Mesendoderm (in vitro differentiated cells): ENCODE results near the gene XXYLT1.

Experiments used
- DNase-seq: peaks from one replicate; pipeline ENCODE4 v3.0.0; 2013
- H2AK5ac ChIP-seq: 2 replicates; pipeline ENCODE4 v1.6.1; 2013; ENCODE audit warnings: low read length, inconsistent platforms
- H2BK120ac ChIP-seq: 2 replicates; pipeline ENCODE4 v1.6.1; 2013; ENCODE audit warnings: low read depth, mild to moderate bottlenecking, low read length, moderate library complexity, mixed read lengths
- H2BK15ac ChIP-seq: replicated peaks from 2 replicates; pipeline ENCODE4 v1.6.1; 2013; ENCODE audit warnings: low read depth, mild to moderate bottlenecking, moderate library complexity
- H2BK5ac ChIP-seq: 2 replicates; pipeline ENCODE4 v1.6.1; 2013; ENCODE audit warnings: low read length, inconsistent platforms
- H3K18ac ChIP-seq: 2 replicates; pipeline ENCODE4 v1.6.1; 2013; ENCODE audit warnings: mild to moderate bottlenecking, low read length, mixed read lengths
- H3K23ac ChIP-seq: one replicate; pipeline ENCODE4 v1.6.1; 2013; ENCODE audit warnings: low read length
- H3K27ac ChIP-seq: 2 replicates; pipeline ENCODE4 v1.5.1; 2013; ENCODE audit warnings: low read depth, mild to moderate bottlenecking, inconsistent platforms, low read length, moderate library complexity
- H3K27me3 ChIP-seq: 2 replicates; pipeline ENCODE4 v1.6.1; 2013; ENCODE audit warnings: low read length, control low read depth, mild to moderate bottlenecking, inconsistent platforms; ENCODE audit not compliant: insufficient read depth, poor library complexity
- H3K36me3 ChIP-seq: 2 replicates; pipeline ENCODE4 v1.6.1; 2013; ENCODE audit warnings: low read length, inconsistent platforms; ENCODE audit not compliant: control insufficient read depth, insufficient read depth
- H3K4ac ChIP-seq: one replicate; pipeline ENCODE4 v1.6.1; 2013; ENCODE audit warnings: low read depth, mild to moderate bottlenecking, low read length, moderate library complexity
- H3K4me1 ChIP-seq: 2 replicates; pipeline ENCODE4 v1.6.1; 2013; ENCODE audit warnings: low read depth, low read length, inconsistent platforms; ENCODE audit not compliant: control insufficient read depth
- H3K4me2 ChIP-seq: 2 replicates; pipeline ENCODE4 v1.6.1; 2013; ENCODE audit warnings: low read length
- H3K4me3 ChIP-seq: 2 replicates; pipeline ENCODE4 v1.5.1; 2013; ENCODE audit warnings: mild to moderate bottlenecking, low read length
- H3K56ac ChIP-seq: one replicate; pipeline ENCODE4 v1.6.1; 2013; ENCODE audit warnings: low read length
- H3K79me1 ChIP-seq: 2 replicates; pipeline ENCODE4 v1.6.1; 2013; ENCODE audit warnings: low read length, inconsistent platforms
- H3K79me2 ChIP-seq: 2 replicates; pipeline ENCODE4 v1.6.1; 2013; ENCODE audit warnings: mild to moderate bottlenecking, low read length; ENCODE audit not compliant: control insufficient read depth, insufficient read depth
- H3K9ac ChIP-seq: 2 replicates; pipeline ENCODE4 v1.6.1; 2013; ENCODE audit warnings: low read length, inconsistent platforms
- H4K5ac ChIP-seq: one replicate; pipeline ENCODE4 v1.6.1; 2013; ENCODE audit warnings: low read length
- H4K8ac ChIP-seq: one replicate; pipeline ENCODE4 v1.6.1; 2013; ENCODE audit warnings: low read depth, mild to moderate bottlenecking, control low read depth, low read length, moderate library complexity
- WGBS: extraction: QIAGEN DNeasy Blood & Tissue Kit; methylation state at CpG from one replicate; pipeline ENCODE4 v1.1.7; 2013; ENCODE audit warnings: low lambda C conversion rate, missing lambda C conversion rate; ENCODE audit not compliant: insufficient coverage; ENCODE audit errors: extremely low coverage; 5-methylcytosine and 5-hydroxymethylcytosine counted together

The XXYLT1 gene

DNA sequence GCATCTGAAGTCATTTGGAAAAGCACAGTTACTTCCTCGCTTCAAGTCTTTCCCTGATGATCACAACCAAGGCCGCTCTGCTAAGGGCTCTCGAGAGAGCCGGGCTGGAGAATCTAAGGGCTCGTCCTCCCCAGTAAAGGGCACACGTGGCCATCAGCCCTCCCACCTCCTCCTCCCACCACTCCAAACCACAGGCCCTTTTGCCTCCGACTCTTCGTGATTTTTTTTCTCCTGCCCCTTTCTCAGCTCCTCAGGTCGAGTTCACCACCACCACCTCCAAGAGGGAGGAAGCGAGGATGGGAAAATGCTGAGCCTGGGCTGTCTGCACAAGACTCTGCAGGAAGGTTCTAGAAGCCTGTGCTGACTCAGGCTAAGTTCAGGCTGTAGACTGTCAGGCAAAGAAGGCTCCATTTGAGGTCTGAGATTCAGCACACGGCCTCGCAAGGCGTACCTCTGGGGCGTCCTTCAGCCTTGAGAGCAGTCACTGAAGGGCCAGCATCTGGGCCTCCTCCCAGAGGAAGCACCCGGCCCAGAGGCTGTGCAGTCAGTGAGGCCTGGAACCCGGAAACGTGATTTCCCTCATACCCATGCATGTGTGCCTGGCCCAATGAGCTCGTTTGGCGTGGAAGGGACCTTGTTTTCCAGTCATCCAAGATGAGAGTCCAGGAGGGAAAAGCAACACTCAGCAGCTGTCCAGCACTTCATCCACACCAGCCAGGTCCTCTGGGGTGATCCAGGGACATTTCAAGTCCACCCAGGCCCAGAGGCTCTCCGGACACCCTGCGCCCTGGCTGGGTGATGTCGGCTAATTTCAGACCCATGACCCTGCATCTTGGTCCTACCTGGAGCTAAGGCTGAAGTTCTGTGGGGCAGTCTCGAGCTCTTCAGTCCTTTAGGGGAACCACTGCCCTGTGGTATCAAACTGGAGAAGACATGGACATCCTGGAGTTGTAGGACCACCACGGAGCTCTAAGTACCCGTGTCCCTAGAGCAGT, 196.8 kb downstream of the XXYLT1 start:
- H2BK15ac ChIP-seq = no peak overlapping the region
- H3K18ac ChIP-seq = no peak overlapping the region
- H3K4me1 ChIP-seq = no peaks in the 10 kb centered on the region
- H3K4me2 ChIP-seq = no peak overlapping the region
- H3K56ac ChIP-seq = peak overlapping the region; percentile 10
- no peak for DNase-seq
- no peak overlapping the region for H2BK5ac ChIP-seq
- no peak overlapping the region for H4K5ac ChIP-seq
- peaks cover 4% of the 10 kb centered on the region for H3K79me1 ChIP-seq
- no peak overlapping the region for H3K9ac ChIP-seq
- H3K79me2 ChIP-seq = no peaks in the 10 kb centered on the region
- H2AK5ac ChIP-seq = no peak overlapping the region
- no peak overlapping the region for H3K27ac ChIP-seq
- no CpG with 5 or more reads among the region's 25 CpGs for WGBS
- no peak overlapping the region for H3K4ac ChIP-seq
- H4K8ac ChIP-seq = no peak overlapping the region
- no peaks in the 10 kb centered on the region for H3K36me3 ChIP-seq
- H3K23ac ChIP-seq = peak overlapping the region; percentile 80
- H3K27me3 ChIP-seq = no peaks in the 10 kb centered on the region
- no peak overlapping the region for H3K4me3 ChIP-seq
- no peak overlapping the region for H2BK120ac ChIP-seq

DNA sequence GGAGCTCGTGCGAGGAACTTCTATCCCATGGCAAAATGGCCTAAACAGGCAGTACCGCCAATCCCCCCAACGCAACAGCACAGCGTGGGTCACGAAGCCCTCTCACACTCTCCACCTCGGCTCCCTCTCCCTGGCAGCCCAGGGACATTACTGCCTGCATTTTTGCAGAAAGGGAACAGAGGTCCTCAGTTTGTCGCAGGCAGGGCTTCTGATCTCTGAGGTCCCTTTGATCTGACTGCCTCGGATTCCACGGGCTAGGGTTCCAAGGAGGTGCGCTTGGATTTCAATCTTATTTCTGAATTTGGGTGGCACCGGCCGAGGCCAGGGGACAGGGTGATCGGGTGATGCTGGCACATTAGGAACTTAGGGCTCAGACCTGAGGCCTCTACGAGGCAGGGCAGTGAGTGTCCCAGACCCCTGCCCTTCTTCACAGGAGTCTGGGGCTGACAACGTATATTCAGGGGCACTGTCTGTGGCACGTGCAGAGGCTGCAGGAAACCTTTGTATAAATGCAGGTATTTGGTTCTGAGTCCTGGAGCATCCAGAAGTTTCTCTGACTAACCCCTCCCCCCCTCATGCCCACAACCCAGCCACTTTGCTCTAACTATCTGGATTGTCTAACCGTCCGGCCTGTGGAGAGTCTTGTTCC, 197.9 kb downstream of the XXYLT1 start:
- no peaks in the 10 kb centered on the region for H3K79me2 ChIP-seq
- H2BK5ac ChIP-seq = no peak overlapping the region
- H4K8ac ChIP-seq = no peak overlapping the region
- H3K23ac ChIP-seq = peak overlapping the region; percentile 97
- no peak overlapping the region for H3K4ac ChIP-seq
- no peak overlapping the region for H2AK5ac ChIP-seq
- no peaks in the 10 kb centered on the region for H3K4me1 ChIP-seq
- no peaks in the 10 kb centered on the region for H3K79me1 ChIP-seq
- H3K9ac ChIP-seq = no peak overlapping the region
- H2BK120ac ChIP-seq = no peak overlapping the region
- H3K4me3 ChIP-seq = no peak overlapping the region
- H4K5ac ChIP-seq = no peak overlapping the region
- peaks cover 1% of the 10 kb centered on the region for H3K36me3 ChIP-seq
- H3K18ac ChIP-seq = no peak overlapping the region
- H3K27ac ChIP-seq = no peak overlapping the region
- no peak overlapping the region for H3K56ac ChIP-seq
- no peak overlapping the region for H3K4me2 ChIP-seq
- no CpG with 5 or more reads among the region's 19 CpGs for WGBS
- H3K27me3 ChIP-seq = no peaks in the 10 kb centered on the region
- H2BK15ac ChIP-seq = no peak overlapping the region
- no peak for DNase-seq

DNA sequence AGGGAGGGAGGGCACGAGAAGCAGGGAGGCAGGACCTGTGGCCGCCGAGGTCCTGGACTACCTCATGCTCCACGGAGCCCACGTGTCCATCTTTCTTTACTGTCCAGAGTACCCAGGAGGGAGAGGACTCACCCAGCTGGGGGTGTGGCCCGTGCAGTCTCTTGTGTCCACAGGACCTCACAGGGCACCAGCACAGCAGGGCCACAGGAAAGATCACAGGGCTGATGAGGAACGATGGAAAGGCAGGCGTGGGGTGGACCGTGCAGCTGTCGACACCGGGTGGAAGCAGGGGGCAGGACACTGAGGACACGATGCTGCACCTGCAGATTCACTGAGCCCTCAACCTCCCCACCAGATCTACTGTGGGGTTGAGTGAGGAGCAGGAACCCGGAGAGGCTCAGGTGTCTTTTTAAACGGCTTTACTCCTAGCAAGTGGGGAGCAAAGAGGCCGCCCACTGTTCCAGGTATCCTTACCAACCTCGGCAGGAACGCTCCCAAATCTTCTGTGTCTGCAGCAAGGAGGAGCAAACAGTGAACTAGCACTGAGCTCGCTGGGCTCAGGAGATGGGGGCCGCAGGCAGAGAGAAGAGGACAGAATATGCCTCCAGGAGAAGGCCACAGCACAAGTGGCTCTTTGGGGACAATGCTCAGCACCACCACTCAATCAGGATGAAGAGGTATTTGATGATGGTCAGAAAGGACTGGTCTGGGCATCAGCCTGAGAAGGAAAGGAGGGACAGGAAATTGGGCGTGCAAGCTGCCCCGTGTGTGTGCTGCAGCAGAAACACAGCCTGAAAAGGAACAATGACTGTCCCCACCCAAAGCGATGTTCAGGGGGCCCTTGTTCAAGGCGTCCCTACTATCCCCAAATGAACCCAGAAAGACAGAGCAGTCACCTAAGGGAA, 198.8 kb downstream of the XXYLT1 start:
- no peaks in the 10 kb centered on the region for H3K4me1 ChIP-seq
- no CpG with 5 or more reads among the region's 23 CpGs for WGBS
- H3K56ac ChIP-seq = no peak overlapping the region
- H3K23ac ChIP-seq = no peak overlapping the region
- no peak overlapping the region for H3K4me2 ChIP-seq
- no peak overlapping the region for H2BK120ac ChIP-seq
- H3K9ac ChIP-seq = no peak overlapping the region
- no peak overlapping the region for H3K4me3 ChIP-seq
- no peaks in the 10 kb centered on the region for H3K79me1 ChIP-seq
- no peak for DNase-seq
- peaks cover 1% of the 10 kb centered on the region for H3K36me3 ChIP-seq
- no peaks in the 10 kb centered on the region for H3K79me2 ChIP-seq
- H3K27me3 ChIP-seq = no peaks in the 10 kb centered on the region
- no peak overlapping the region for H2AK5ac ChIP-seq
- no peak overlapping the region for H3K27ac ChIP-seq
- no peak overlapping the region for H4K8ac ChIP-seq
- H3K4ac ChIP-seq = no peak overlapping the region
- no peak overlapping the region for H2BK15ac ChIP-seq
- no peak overlapping the region for H4K5ac ChIP-seq
- no peak overlapping the region for H2BK5ac ChIP-seq
- no peak overlapping the region for H3K18ac ChIP-seq

DNA sequence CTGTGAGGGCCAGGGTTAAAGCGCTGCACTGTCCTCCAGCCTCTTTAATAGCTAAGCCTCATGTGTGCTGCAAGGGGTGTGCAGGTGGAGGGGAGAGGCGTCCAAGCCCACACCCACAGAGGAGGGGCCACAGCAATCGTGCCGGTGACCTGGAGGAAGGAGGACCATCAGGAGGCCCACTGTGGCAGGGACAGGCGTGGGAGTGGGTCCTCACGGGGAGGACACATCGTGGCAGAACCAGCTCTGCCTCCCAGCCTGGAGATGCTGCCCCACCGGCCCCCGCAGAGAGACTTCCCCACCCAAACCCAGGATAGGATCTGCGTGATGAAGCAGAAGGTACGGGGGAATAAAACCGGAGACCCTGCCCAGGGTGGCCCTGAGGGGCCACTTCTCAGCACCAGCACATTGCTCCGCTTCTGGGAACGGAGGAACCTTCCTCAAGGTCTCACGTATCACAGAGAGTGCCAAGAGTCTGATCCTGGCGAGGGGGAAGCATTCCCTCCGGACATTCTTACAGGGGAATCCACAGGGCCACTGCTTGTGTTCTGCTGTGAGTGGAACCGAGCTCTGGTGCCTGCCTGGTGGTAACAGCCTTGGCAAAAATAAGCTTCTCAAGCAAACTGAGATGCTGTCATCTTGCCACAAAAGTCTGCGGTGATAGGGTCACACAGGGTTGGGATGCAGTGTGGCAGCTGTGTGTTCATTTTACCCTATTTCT, 199.8 kb downstream of the XXYLT1 start:
- Histone ChIP-seq H2BK120ac (no peak overlapping the region), H4K8ac (no peak overlapping the region), H4K5ac (no peak overlapping the region), H3K56ac (no peak overlapping the region), H3K36me3 (peaks cover 1% of the 10 kb centered on the region), H3K27ac (no peak overlapping the region), H2BK15ac (no peak overlapping the region), H3K4me2 (no peak overlapping the region), H3K27me3 (no peaks in the 10 kb centered on the region), H2BK5ac (no peak overlapping the region), H3K4me1 (no peaks in the 10 kb centered on the region), H3K23ac (no peak overlapping the region), H3K18ac (no peak overlapping the region), H3K9ac (no peak overlapping the region), H2AK5ac (no peak overlapping the region), H3K79me2 (no peaks in the 10 kb centered on the region), H3K4ac (no peak overlapping the region), H3K4me3 (no peak overlapping the region), H3K79me1 (no peaks in the 10 kb centered on the region)
- no peak for DNase-seq
- WGBS = no CpG with 5 or more reads among the region's 19 CpGs

DNA sequence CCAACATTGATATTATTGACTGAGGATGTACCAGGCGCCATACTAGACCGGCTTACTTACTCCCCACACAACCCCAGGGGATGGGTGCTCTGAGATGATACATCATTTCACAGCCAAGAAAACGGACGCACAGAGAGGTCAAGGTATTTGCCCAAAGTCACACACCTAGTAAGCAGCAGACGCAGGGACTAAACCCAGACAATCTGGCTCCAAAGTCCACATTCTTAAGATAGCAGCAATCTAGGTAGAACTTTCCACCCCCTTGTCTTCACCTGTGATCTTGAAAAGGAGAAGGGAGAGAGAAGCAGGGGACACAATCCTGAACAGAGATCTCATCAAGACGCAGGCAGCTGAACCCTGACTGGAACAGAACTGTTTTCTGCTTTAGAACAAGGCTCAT, 200.6 kb downstream of the XXYLT1 start:
- Histone ChIP-seq H2AK5ac (no peak overlapping the region), H2BK15ac (no peak overlapping the region), H3K18ac (no peak overlapping the region), H4K5ac (no peak overlapping the region), H3K4ac (no peak overlapping the region), H3K4me1 (no peaks in the 10 kb centered on the region), H3K79me2 (no peaks in the 10 kb centered on the region), H3K4me3 (no peak overlapping the region), H4K8ac (no peak overlapping the region), H3K9ac (no peak overlapping the region), H2BK120ac (no peak overlapping the region), H2BK5ac (no peak overlapping the region), H3K27me3 (no peaks in the 10 kb centered on the region), H3K27ac (no peak overlapping the region), H3K4me2 (no peak overlapping the region), H3K36me3 (peaks cover 1% of the 10 kb centered on the region), H3K79me1 (no peaks in the 10 kb centered on the region), H3K56ac (no peak overlapping the region), H3K23ac (no peak overlapping the region)
- no CpG with 5 or more reads among the region's 6 CpGs for WGBS
- DNase-seq = no peak
